ENCODE results near the gene POMT1.

GRCh38 chr9:131521203-131521602 is 18.5 kb downstream of the POMT1 start:
- TF ChIP-seq CTCF (conservative IDR thresholded peaks at IDR 0.05; ENCODE audit: low read depth, low read length) (no peak), EZH2 (IDR thresholded peaks at IDR 0.05; ENCODE audit: borderline replicate concordance, low read depth, low read length, poor library complexity, severe bottlenecking) (no peak)

Measured in A673 (cell line).